DND-41 (cell line): Measurements from ENCODE around the gene USP48.

Experiments used
- CTCF ChIP-seq: IDR thresholded peaks from 2 replicates; pipeline ENCODE4 v1.5.1; 2012; ENCODE audit warnings: borderline replicate concordance, low read length, moderate library complexity, mild to moderate bottlenecking; ENCODE audit not compliant: poor library complexity, severe bottlenecking; ENCODE audit errors: extremely low read depth
- EZH2 ChIP-seq: IDR thresholded peaks from 3 replicates; pipeline ENCODE4 v1.6.1; 2012; ENCODE audit warnings: borderline replicate concordance, low read depth, mild to moderate bottlenecking, moderate library complexity, low read length, inconsistent platforms; ENCODE audit not compliant: severe bottlenecking

GRCh38 chr1:21650400-21650799 lies 132.5 kb downstream of the USP48 start:
- TF ChIP-seq CTCF (no peak), EZH2 (no peak)
